WI38 (cell line): ENCODE data around the gene UBN2.

Experiments used
- H3K4me3 ChIP-seq: 2 replicates; pipeline ENCODE4 v1.5.1; 2011; ENCODE audit warnings: low read depth, mild to moderate bottlenecking, control low read depth, low read length
- TF ChIP-seq, protein P1 (sequence below): IDR thresholded peaks from 2 replicates; pipeline ENCODE4 v1.5.1; 2012; ENCODE audit warnings: low read depth, mild to moderate bottlenecking, control low read depth, low read length

The UBN2 gene

DNA sequence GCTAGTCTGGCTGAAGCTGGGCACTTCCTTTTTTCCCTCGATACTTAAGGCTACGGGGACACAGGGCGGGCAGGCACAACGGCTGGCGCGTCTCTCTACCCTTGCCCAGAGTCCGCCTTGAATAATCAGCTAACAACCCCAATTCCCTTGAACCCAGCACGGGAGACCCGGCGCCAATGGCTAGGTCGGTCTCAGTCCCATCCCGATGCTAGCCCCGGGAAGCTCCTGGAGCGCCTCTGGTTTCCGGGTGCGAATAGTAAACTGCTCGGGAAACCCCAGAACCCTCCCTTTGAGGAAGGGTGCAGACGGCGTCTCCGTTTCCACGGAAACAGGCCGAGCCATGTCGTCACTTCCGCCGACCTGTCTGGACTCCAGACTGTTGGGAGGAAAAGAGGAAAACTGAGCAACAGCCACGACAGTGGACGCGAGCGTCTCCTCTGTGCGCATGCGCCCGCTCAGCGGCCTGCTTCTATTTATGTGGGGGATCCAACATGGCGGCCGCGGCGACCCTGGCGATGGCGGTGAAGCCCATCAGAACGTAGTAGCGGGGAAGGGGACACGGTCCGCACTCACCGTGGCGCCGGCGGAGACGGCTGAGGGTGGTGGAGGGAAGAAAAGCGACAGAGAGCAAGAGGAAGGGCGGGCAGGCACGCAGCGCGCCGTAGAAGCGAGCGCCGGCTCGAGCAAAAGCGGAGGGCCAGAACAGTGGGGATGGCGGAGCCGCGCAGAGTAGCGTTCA is at the start of gene UBN2:
Gene UBN2, plus strand, starts transcription at position 464 of the 739 bp plus-strand sequence. Its CDS starts 248 bp downstream, at position 712.
- peak within 1 kb of the TSS; percentile 88 for H3K4me3 ChIP-seq
- TF ChIP-seq, protein P1, sequence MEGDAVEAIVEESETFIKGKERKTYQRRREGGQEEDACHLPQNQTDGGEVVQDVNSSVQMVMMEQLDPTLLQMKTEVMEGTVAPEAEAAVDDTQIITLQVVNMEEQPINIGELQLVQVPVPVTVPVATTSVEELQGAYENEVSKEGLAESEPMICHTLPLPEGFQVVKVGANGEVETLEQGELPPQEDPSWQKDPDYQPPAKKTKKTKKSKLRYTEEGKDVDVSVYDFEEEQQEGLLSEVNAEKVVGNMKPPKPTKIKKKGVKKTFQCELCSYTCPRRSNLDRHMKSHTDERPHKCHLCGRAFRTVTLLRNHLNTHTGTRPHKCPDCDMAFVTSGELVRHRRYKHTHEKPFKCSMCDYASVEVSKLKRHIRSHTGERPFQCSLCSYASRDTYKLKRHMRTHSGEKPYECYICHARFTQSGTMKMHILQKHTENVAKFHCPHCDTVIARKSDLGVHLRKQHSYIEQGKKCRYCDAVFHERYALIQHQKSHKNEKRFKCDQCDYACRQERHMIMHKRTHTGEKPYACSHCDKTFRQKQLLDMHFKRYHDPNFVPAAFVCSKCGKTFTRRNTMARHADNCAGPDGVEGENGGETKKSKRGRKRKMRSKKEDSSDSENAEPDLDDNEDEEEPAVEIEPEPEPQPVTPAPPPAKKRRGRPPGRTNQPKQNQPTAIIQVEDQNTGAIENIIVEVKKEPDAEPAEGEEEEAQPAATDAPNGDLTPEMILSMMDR = no peak

DNA sequence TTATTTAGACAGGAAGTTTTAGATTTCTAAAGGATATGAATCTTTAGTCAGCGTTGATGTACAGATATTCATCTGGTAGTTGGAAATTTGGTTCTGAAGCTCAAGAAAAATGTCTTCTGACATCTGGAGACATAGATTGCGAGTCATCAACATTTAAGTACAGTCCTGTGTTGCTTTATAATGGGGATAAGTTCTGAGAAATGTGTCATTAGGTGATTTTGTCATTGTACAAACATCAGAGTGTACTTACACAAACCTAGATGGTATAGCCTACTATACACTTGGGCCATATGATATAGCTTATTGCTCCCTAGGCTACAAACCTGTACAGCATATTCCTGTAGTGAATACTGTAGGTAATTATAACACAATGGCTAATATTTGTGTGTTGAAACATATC is 49.6 kb upstream of the UBN2 start:
- no peak overlapping the region for H3K4me3 ChIP-seq
- TF ChIP-seq, protein P1 = no peak

DNA sequence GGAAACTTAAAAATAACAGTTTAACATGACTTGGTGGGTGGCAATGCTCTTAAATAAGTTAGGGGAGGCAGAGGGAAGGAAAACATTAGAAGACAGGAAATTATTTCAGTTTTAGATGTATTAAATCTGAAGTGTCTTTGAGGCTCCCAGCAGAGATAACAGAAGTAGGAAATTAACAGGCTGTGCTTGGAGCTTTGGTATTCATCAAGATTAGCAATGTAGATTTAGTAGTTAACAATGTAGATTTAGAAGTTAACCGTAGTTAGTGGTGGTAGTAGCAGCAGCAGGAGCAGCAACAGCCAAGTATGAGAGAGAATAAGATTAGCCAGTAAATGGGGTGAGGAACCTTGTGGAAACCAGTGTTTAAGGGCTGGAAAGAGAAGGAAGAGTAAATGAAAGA is 48.7 kb upstream of the UBN2 start:
- TF ChIP-seq, protein P1 = no peak
- no peak overlapping the region for H3K4me3 ChIP-seq

DNA sequence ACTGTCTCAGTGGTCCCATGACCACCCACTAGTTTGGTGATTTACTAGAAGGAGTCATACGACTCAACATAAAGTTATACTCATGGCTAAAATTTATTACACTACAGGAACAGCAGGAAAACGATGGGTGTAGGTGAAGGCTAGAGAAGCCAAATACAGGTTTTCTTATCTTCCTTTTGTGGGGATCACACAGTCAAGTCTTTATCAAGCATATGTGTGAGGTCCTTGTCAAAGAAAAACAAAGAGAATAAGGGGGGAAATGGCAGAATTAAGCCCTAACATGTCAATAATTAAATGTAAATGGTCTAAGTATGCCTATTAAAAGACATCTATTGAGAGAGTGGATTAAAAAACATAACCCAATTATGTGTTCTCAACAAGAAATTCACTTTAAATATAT is 47.8 kb upstream of the UBN2 start:
- TF ChIP-seq, protein P1 = no peak
- H3K4me3 ChIP-seq = no peak overlapping the region

DNA sequence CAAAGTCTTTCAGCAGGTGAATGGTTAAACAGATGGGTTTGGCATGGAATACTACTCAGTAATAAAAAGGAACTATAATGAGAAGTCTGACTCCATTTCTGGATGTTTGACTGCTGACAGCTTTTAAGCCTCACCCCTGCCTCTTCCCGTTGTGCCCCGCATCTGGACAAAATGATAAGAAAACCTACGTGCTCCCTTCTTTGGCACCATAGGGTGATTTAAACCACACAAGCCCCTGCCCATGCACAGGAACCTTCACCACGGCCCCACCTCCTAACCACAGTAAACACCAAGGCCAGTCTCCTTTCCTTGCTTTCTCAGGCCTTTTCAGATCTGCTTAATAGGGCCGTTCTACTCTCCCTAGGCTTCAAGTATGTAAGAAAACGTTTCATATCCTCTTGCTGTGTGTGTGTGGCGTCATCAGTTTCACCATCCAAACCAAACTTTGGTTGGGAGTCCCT is 47.1 kb upstream of the UBN2 start:
- TF ChIP-seq, protein P1 = no peak
- H3K4me3 ChIP-seq = no peak overlapping the region

DNA sequence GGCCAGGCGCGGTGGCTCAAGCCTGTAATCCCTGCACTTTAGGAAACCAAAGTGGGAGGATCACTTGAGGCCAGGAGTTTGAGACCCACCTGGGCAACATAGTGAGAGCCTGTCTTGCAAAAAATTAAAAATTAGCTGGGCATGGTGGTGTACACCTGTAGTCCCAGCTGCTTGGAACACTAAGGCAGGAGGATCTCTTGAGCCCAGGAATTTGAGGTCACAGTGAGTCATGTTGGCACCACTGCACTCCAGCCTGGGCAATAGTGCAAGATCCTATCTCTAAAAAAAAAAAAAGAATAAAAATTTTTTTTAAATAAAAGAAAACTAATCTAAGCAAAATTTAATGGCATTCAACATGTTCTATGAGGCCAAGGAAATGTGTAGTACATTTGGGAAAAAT is 44.9 kb upstream of the UBN2 start:
- TF ChIP-seq, protein P1 = no peak
- H3K4me3 ChIP-seq = no peak overlapping the region

DNA sequence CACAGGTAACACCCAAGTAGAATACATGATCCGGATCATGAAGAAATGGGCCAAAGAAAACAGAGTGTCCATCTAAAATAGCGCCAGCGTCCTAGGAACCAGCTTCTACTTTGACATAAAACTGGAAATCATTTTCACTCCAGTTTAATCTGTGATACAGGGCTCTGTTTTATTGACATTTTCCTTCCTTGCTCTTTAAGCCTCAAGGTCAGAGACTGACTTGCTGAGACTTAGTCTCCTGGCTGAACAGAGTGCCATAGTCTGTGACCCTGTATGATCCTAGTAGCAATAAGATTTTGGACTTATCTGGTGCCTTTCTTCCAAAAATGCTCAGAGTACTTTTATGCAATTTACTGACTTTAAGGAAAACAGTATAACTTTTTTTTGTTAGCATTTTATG is 41.7 kb upstream of the UBN2 start:
- TF ChIP-seq, protein P1 = no peak
- no peak overlapping the region for H3K4me3 ChIP-seq
